OCI-M2 (cell line): Measurements from ENCODE around the gene NPC1.
A peak's percentile ranks its signal among the peaks of the same experiment; 100 is the strongest.
"Not testable (repeated sequence)": the region's sequence is repeated elsewhere in the genome, so short reads cannot be mapped to it uniquely, and the experiment has no call there.

Experiments
- DNase-seq: peaks from one replicate; lab custom pipeline; 2025; ENCODE audit not compliant: unreplicated experiment; lab: John Stamatoyannopoulos, UW

Gene NPC1

GRCh38 chr18:23526501-23527063, 59.7 kb downstream of the NPC1 start:
- no peak for DNase-seq

- no peak for DNase-seq
Observed at GRCh38 chr18:23524213-23524707, 62.0 kb downstream of the NPC1 start.

- no peak for DNase-seq
Observed at GRCh38 chr18:23523429-23524212, 62.7 kb downstream of the NPC1 start.

- no peak for DNase-seq
Observed at GRCh38 chr18:23521907-23522306, 64.4 kb downstream of the NPC1 start.

- DNase-seq = no peak
Observed at GRCh38 chr18:23521271-23521670, 65.0 kb downstream of the NPC1 start.

GRCh38 chr18:23519734-23520133, 66.6 kb downstream of the NPC1 start:
- DNase-seq = no peak

- DNase-seq = peak; percentile 9
Observed at GRCh38 chr18:23515911-23516546, 70.3 kb downstream of the NPC1 start.

- no peak for DNase-seq
Observed at GRCh38 chr18:23512641-23513040, 73.7 kb downstream of the NPC1 start.

GRCh38 chr18:23512216-23512615, 74.1 kb downstream of the NPC1 start:
- DNase-seq = not testable (repeated sequence)

- DNase-seq = not testable (repeated sequence)
Observed at GRCh38 chr18:23510923-23511322, 75.4 kb downstream of the NPC1 start.

- no peak for DNase-seq
Observed at GRCh38 chr18:23506393-23506792, 79.9 kb downstream of the NPC1 start.

- DNase-seq = no peak
Observed at GRCh38 chr18:23504720-23505119, 81.6 kb downstream of the NPC1 start.

GRCh38 chr18:23503963-23504344, 82.4 kb downstream of the NPC1 start:
- no peak for DNase-seq

GRCh38 chr18:23503038-23503962, 83.0 kb downstream of the NPC1 start, which contains the start of gene RMC1:
TSS of gene RMC1 (plus strand) at chr18:23503511. CDS start at chr18:23503619, 108 bp downstream.
- DNase-seq = peak; percentile 45

- DNase-seq = no peak
Observed at GRCh38 chr18:23502516-23503037, 83.7 kb downstream of the NPC1 start.

- no peak for DNase-seq
Observed at GRCh38 chr18:23501626-23502025, 84.7 kb downstream of the NPC1 start.

- DNase-seq = no peak
Observed at GRCh38 chr18:23499291-23499781, 87.0 kb downstream of the NPC1 start.

- peak; percentile 23 for DNase-seq
Observed at GRCh38 chr18:23498877-23499276, 87.4 kb downstream of the NPC1 start.

- DNase-seq = no peak
Observed at GRCh38 chr18:23498117-23498516, 88.2 kb downstream of the NPC1 start.

- DNase-seq = no peak
Observed at GRCh38 chr18:23495723-23496440, 90.4 kb downstream of the NPC1 start.
